ENCODE data around the gene LRP2. TPM values are rescaled to one million over a fixed set of nuclear protein-coding genes. Genes with fewer than 3 reads are reported as not detected.

Gene LRP2
- total RNA-seq, 4 donors from 2014 or later, result not detected

GRCh38 chr2:169391236-169391635 is 28.9 kb upstream of the LRP2 start:
- TF ChIP-seq POLR2A (IDR thresholded peaks at IDR 0.05), result no peak
- TF ChIP-seq CTCF (IDR thresholded peaks at IDR 0.05), result no peak
- Histone ChIP-seq H3K4me3 (no peak overlapping the region), H3K27ac (no peak overlapping the region), H3K9me3 (no peaks in the 10 kb centered on the region), H3K27me3 (no peaks in the 10 kb centered on the region), H3K4me1 (no peaks in the 10 kb centered on the region), H3K36me3 (no peaks in the 10 kb centered on the region)
- no peak for DNase-seq

DNA sequence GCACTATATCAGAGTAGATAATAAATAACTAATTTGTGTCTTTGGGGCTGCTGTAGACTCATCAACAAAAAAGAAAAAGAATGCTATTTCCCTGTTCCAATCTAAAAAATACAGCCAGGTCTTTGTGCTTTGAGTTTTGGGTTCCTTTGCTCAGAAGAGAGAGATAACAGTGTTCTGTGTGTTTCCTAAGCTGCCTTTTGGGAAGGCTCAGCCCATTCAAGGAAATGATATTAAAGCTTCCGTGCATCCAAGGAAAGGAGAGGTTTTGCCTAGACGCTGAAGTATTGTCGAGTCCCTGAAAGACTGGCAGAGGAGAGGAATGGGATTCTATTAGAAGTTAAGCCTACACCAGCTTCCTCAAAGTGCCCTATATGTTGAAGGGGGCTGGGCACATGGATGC is 25.8 kb upstream of the LRP2 start:
- H3K36me3 ChIP-seq, result no peaks in the 10 kb centered on the region
- DNase-seq, result no peak
- no peaks in the 10 kb centered on the region for H3K4me1 ChIP-seq
- TF ChIP-seq CTCF (IDR thresholded peaks at IDR 0.05) (no peak), POLR2A (IDR thresholded peaks at IDR 0.05) (no peak)
- no peak overlapping the region for H3K27ac ChIP-seq
- no peaks in the 10 kb centered on the region for H3K9me3 ChIP-seq
- H3K4me3 ChIP-seq, result no peak overlapping the region
- H3K27me3 ChIP-seq, result no peaks in the 10 kb centered on the region

DNA sequence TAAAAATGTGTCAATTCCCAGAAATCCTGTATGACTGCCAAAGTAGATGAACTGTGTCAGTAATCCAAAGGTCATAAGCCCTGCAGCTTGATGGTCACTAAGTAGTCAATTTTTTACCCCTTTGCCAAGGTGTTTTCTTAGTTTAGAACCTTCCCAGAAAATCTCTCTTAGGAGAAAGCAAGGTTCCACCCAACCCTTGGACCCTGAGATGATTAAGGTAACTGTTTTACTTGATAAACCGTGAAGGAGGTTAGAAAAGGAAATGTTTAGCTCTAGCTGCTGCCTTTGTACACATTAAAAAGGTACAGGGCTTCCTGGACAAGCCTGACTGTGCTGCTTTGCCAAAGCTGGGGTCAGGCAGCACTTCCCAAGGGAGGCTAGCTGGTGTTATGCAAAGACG is 24.4 kb upstream of the LRP2 start:
- no peaks in the 10 kb centered on the region for H3K36me3 ChIP-seq
- no peak for DNase-seq
- no peaks in the 10 kb centered on the region for H3K9me3 ChIP-seq
- no peak overlapping the region for H3K27ac ChIP-seq
- no peaks in the 10 kb centered on the region for H3K4me1 ChIP-seq
- TF ChIP-seq CTCF (IDR thresholded peaks at IDR 0.05) (no peak), POLR2A (IDR thresholded peaks at IDR 0.05) (no peak)
- no peak overlapping the region for H3K4me3 ChIP-seq
- H3K27me3 ChIP-seq, result no peaks in the 10 kb centered on the region

DNA sequence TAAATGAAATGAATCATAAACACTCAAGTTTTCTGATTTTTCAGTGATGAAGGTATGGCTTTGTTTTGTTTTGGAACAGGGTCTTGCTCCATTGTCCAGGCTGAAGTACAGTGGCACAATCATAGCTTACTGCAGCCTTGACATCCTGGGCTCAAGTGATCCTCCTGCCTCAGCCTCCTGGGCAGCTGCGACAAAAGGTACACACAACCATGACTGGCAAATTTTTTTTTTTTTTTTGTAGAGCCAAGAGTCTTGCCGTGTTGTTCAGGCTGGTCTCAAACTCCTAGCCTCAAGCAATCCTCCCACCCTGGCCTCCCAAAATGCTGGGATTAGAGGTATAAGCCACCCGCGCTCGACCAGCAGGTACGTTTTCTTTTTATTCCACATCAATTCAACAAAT is 22.5 kb upstream of the LRP2 start:
- Histone ChIP-seq H3K4me3 (no peak overlapping the region), H3K27me3 (no peaks in the 10 kb centered on the region), H3K4me1 (no peaks in the 10 kb centered on the region), H3K36me3 (no peaks in the 10 kb centered on the region), H3K27ac (no peak overlapping the region), H3K9me3 (no peaks in the 10 kb centered on the region)
- TF ChIP-seq CTCF (IDR thresholded peaks at IDR 0.05) (no peak), POLR2A (IDR thresholded peaks at IDR 0.05) (no peak)
- no peak for DNase-seq

DNA sequence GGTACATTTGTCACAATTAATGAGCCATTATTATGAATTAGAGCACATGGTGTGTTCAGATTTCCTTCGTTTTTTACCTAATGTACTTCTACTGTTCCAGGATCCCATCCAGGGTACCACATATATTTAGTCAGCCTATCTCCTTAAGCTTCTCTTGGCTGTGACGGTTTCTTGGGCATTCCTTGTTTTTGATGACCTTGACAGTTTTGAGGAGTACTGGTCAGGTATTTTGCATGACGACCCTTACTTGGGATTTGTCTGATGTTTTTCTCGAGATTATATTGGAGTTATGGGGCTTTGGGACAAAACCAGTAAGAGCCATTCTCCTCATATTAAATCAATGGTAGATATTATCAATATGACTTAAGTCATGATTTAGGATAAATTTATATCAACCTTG is 10.2 kb upstream of the LRP2 start:
- no peaks in the 10 kb centered on the region for H3K36me3 ChIP-seq
- no peaks in the 10 kb centered on the region for H3K27me3 ChIP-seq
- no peak for TF ChIP-seq POLR2A (IDR thresholded peaks at IDR 0.05)
- TF ChIP-seq CTCF (IDR thresholded peaks at IDR 0.05), result no peak
- no peak overlapping the region for H3K4me3 ChIP-seq
- DNase-seq, result no peak
- no peaks in the 10 kb centered on the region for H3K9me3 ChIP-seq
- no peaks in the 10 kb centered on the region for H3K4me1 ChIP-seq
- no peak overlapping the region for H3K27ac ChIP-seq

DNA sequence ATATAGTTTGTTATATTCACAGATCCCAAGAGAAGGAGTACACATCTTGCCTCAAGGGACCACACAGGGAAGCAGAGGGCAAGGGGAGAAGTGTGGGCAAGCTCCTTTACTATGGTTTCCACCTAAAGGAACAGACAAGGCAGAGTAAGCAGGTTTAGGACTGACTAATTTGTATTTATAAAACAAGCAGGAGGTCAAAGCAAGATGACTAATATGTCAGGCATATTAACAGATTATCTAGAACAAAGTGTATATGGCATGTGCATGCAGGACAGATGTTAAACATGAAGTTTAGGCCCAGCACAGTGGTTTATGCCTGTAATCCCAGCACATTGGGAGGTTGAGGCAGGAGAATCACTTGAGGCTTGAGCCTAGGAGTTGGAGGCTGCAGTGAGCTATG is 3.7 kb upstream of the LRP2 start:
- H3K9me3 ChIP-seq, result no peaks in the 10 kb centered on the region
- H3K27ac ChIP-seq, result no peak overlapping the region
- no peak for DNase-seq
- H3K27me3 ChIP-seq, result peaks cover 0 to 19% of the 10 kb centered on the region in 2 donors
- TF ChIP-seq POLR2A (IDR thresholded peaks at IDR 0.05) (no peak), CTCF (IDR thresholded peaks at IDR 0.05) (no peak)
- no peaks in the 10 kb centered on the region for H3K36me3 ChIP-seq
- H3K4me1 ChIP-seq, result peaks cover 0 to 37% (median 17%) of the 10 kb centered on the region in 4 donors
- H3K4me3 ChIP-seq, result no peak overlapping the region
